NCI-H2081 treated with DMSO at 0.1 percent for 48 hours (cell line): ENCODE results near the gene ADAMTS2.

ENCODE experiments used
- DNase-seq: peaks from one replicate; lab custom pipeline; 2025; lab: John Stamatoyannopoulos, UW

The ADAMTS2 gene

DNA sequence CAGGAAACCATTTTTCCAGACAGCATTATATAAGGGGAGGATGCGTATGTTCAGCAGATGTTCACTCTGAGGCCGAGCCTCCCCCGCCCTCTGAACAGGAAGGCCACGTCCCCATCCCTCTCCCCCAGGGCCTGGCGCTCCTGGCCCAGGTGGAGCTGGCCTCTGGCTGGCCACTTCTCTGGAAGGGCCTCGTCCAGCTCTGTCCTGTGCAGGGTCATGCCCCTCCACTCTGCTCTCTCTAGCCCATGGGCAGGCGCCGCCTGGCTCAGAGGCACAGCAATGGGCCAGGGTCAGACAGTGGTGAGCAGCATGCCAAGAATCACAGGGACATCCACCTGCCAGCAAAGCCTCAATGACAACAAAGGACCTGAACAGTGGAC, 34.2 kb downstream of the ADAMTS2 start:
- no peak for DNase-seq

DNA sequence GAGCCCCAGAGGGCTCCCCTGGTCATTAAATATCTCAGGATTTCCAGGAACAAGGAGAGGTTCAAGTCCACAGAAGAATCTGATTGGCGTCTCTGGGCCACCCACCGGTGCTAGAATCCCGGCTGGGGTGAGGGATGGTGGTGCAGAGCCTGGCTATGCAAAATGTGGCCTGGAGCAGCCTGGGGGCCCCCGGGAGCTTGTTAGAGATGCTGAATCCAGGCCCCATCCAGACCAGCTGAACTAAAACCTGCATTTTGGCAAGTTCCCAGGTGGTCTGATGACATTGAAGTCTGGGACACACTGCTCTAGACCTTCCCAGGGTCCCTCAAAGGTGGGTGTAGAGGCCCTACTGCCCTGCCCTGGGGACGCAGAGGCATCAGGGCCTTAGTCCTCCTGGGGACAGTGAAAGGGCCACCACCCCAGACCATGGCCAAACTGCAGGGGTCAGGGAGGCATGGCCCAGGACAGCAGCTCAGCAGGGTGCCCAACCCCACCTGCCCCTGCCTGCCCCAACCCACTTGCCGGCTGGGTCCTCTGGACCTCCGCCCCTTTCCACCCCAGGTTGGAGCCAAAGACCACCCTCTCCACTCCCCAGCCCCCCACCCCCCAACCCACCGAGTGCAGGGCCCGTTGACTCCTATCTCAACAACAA, 34.7 kb downstream of the ADAMTS2 start:
- DNase-seq = no peak

DNA sequence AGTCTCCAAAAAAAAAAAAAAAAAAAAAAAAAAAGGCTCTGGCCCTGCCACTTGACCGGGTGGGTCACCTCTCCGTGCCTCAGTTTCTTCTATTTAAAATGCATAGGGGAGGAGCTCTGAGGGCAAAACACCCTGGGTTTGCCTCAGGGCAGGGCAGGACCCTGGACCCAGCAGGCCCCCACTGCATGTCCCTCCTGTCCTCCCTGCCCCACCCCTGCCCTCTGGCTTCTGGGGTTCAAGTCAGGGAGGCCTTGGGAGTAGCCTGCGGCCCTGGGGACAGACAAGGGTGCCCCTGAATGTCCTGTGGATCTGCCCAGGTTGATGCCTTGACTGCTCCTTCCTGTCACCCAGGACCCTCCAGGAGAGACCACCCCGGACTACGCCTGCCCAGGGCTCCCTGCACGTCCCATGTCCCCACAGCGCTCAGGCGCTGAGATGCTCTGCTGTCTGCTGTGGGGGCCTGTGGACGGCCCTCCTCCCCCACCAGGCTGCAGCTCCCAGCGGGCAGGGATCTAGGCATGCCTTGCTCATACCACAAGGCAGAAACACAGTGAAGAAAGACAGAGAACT, 35.4 kb downstream of the ADAMTS2 start:
- no peak for DNase-seq

GRCh38 chr5:179309383-179309670, 35.9 kb downstream of the ADAMTS2 start:
- DNase-seq = no peak

- DNase-seq = no peak
These were observed 36.5 kb downstream of the ADAMTS2 start for GRCh38 chr5:179308563-179309382.

DNA sequence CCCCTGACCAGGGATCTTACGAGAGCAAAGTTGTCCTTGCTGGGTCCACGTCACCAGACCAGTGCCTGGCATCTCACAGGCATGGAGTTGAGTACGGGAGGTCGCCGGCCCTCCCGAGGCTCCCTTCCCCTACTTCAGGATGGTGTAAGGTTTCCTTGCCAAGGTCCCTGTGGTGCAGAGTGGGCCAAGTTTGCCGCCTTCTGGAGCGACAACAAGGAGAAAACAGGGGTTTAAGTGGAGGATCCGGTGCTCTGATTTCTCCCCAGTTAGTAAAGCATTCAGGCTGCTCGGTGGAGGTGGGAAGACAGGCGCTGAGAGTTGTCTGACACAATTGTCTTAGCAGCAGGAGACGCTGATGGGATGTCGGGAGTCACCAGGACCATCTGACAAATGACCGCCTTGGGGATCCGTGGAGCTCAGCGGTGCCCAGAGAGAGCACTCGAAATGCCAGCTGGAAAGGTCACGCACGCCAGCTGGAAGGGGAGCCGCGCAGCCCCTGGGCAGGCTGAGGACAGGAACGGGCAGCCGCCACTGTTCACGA, 37.3 kb downstream of the ADAMTS2 start:
- no peak for DNase-seq

- DNase-seq = no peak
These were observed 38.1 kb downstream of the ADAMTS2 start for GRCh38 chr5:179307013-179307800.

GRCh38 chr5:179306191-179307012, 38.9 kb downstream of the ADAMTS2 start:
- DNase-seq = no peak

DNA sequence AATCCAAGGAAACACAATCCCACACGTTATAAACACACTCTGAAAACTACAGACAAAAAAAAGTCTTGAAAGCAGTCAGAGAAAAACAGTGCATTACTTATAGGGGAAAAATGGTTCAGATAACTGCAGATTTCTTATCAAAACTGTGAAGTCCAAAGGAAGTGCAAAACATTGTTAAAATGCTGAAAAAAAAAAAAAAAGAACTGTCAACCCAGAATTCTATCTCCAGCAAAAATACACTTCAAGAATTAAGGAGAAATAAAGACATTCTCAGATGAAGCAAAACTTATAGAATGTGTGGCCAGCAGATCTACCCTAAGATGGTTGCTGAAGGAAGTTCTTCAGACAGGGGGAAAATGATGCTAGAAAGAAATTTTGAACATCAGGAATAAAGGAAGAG, 40.4 kb downstream of the ADAMTS2 start:
- DNase-seq = no peak

- DNase-seq = no peak
These were observed 40.8 kb downstream of the ADAMTS2 start for GRCh38 chr5:179304466-179304865.

GRCh38 chr5:179303451-179304200, 41.6 kb downstream of the ADAMTS2 start:
- DNase-seq = no peak

DNA sequence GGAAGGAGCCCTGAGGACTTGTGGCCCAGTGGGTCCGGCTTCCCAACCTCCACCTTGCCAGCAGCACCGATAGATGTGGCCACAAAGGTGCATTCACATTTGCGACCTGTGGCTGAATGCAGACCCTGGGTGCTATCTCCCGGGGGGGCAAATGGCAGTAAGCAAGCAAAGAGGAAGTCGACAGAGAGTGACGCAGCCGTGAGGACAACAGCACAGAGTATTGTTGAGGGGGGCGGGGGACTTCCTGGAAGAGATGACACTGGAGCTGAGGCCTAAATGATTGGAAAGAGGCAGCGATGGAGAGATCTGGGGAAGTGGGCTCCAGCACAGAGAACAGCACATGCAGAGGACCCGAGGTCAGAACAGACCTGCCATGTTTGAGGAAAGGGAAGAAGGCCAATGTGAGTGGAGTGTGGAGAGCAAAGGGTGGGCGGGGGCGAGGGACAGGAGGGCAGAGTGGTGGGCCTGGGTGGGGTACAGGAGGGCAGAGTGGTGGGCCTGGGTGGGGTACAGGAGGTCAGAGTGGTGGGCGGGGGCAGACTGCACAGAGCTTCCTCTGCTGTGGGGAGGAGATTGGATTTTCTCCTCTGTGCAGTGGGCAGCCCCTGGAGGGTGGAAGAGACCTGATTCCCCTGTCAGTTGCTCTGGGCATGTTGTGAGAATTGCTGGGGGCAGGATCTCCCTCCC, 42.6 kb downstream of the ADAMTS2 start:
- DNase-seq = no peak

GRCh38 chr5:179301796-179302195, 43.5 kb downstream of the ADAMTS2 start:
- DNase-seq = no peak

DNA sequence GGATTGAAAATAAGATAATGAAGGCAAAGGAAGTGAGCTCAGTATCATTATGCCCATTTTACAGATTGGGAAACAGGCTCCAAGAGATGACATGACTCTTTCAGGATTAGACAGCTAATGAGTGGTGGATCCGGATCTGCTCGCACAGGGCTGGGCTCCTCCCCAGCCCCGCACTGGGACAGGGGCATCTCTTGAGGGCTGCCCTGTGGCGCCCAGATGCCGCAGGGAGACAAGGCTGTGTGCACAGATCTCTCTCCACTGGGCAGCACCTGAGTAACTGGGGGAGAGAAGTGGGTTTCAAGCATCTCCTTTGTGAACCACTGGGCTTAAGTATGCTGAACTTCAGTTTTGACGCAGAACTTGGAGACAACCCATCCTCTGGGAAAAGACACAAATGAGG, 43.9 kb downstream of the ADAMTS2 start:
- no peak for DNase-seq

DNA sequence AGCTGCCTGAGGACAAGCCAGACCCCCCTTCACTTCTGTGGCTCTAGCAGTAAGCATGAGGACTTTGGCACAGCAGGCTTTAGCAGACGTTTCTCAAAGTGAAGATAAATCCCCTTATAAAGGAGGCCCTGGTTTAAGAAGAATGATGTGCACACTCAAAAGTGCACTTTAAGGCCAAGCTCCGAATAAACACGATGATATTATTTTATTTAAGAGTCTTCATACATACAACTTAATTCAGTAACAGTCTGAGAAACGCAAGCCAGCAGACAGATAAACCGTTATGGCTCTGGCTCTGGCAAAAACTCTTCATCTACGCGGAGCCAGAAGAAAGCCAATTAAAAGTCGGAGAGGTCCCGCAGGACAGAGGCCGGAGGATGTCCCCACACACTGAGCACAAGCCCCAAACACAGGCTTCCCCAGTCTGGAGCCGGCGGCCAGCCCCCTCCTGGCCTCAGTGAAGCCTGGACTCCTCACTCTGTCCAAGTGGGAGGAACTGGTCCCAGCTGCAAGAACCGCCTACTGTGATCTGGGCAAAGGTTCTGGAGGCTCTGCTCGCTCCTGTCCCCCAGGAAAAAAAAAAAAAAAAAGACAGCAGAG, 44.6 kb downstream of the ADAMTS2 start:
- no peak for DNase-seq

DNA sequence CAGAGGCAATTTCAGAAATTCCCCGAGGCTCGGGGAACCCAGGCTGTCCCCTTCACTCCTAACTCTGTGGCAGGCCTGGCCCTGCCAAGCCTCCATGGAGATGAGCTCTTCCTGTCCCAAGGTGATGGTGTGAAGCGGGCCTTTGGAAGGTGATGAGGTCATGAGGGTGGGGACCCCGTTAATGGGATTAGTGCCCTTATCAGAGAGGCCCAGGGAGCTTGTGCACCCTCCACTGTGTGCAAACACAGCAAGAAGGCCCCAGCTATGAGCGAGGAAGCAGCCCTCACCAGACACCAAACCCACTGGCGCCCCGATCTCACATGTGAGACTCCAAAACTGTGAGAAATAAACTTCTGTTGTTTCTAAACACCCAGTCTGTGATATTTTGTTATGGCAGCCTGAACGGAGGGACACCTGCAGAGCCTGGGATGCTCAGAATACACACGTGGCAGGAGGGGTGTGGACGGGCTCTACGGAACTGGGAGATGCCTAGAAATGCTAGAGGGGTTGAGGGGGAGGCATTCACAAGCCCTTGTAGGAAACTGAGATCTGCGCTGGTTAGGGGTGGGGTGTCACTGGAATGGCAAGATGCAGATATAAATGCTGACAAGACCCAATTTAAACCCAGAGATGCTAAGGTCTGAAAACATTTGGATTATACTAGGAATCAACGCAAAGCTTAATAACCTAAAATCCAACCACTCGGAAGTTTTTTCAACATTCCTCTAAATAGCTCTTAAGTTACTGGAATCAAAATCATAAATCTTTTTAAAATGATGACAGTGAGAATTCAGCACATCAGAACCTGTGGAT, 46.9 kb downstream of the ADAMTS2 start:
- no peak for DNase-seq

DNA sequence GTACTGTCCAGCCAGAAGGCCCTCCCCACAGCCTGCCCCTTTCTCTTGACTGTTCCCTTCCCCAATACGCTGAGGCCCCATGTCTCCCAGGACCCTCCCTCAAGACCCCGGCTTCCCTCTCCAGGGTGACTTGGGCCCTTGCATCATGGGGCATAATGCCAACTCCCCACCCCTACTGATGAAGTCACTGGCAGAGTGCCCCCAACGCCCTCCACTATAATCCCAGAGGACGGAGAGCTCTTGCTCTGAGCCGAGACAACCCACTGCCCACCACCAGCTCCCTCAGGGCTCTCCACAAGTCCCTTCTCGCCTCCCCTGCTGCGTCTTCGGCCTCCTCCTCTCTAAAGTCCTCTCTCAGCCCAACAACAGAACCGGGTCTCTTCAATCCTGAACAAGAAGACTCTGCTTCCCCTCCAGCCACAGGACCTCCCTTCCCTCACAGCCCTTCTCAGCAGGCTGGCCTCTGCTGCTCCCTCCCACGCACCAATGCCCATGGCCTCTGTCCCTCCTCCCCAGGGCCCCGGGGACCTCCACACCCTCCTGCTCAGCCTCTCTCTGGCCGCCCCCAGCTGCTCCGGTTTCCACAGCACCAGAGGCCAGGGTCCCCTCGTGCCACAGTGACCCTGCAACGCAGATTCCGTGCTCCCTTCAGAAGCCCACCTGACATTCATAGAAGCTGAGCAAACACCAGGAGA, 47.6 kb downstream of the ADAMTS2 start:
- no peak for DNase-seq

GRCh38 chr5:179297026-179297425, 48.2 kb downstream of the ADAMTS2 start:
- no peak for DNase-seq
